Measurements from ENCODE around the gene ZNF730.

The ZNF730 gene

GRCh38 chr19:23098286-23098685 lies 18.5 kb upstream of the ZNF730 start:
- H3F3A ChIP-seq (ENCODE audit: control insufficient read depth, insufficient read depth): no peaks in the 10 kb centered on the region
- TF ChIP-seq EZH2phosphoT487 (IDR thresholded peaks at IDR 0.05; ENCODE audit: borderline replicate concordance, low read length) (no peak), CTCF (IDR thresholded peaks at IDR 0.05; ENCODE audit: low read depth, low read length, poor library complexity, severe bottlenecking) (no peak)
- H3K36me3 ChIP-seq (ENCODE audit: control insufficient read depth, low read length): peaks cover 85% of the 10 kb centered on the region
- H3K27ac ChIP-seq (ENCODE audit: low read depth, low read length): no peak overlapping the region
- no peaks in the 10 kb centered on the region for H3K9me2 ChIP-seq (replicated peaks; ENCODE audit: control insufficient read depth, low read length)
- no peaks in the 10 kb centered on the region for H3K27me3 ChIP-seq (ENCODE audit: control insufficient read depth, low read length)
- peaks cover 8% of the 10 kb centered on the region; the same call in 1 of the 2 replicates for H3K9me3 ChIP-seq (ENCODE audit: control insufficient read depth, insufficient read depth, low read length)
- no peaks in the 10 kb centered on the region for H3K4me1 ChIP-seq (ENCODE audit: control insufficient read depth, low read length)
- no peak overlapping the region for H3K4me3 ChIP-seq (ENCODE audit: low read length)
- no peak overlapping the region for H3K4me2 ChIP-seq (ENCODE audit: low read length)
- no peaks in the 10 kb centered on the region for H4K20me1 ChIP-seq (ENCODE audit: control insufficient read depth, insufficient read depth, low read depth, low read length)
- H3K79me2 ChIP-seq (ENCODE audit: control insufficient read depth, low read length): peaks cover 11% of the 10 kb centered on the region

GRCh38 chr19:23098988-23099387 lies 17.8 kb upstream of the ZNF730 start:
- H4K20me1 ChIP-seq (ENCODE audit: control insufficient read depth, insufficient read depth, low read depth, low read length): no peaks in the 10 kb centered on the region
- no peak overlapping the region for H3K4me2 ChIP-seq (ENCODE audit: low read length)
- TF ChIP-seq CTCF (IDR thresholded peaks at IDR 0.05; ENCODE audit: low read depth, low read length, poor library complexity, severe bottlenecking): no peak
- no peak for TF ChIP-seq EZH2phosphoT487 (IDR thresholded peaks at IDR 0.05; ENCODE audit: borderline replicate concordance, low read length)
- H3F3A ChIP-seq (ENCODE audit: control insufficient read depth, insufficient read depth): no peaks in the 10 kb centered on the region
- H3K27ac ChIP-seq (ENCODE audit: low read depth, low read length): no peak overlapping the region
- H3K27me3 ChIP-seq (ENCODE audit: control insufficient read depth, low read length): no peaks in the 10 kb centered on the region
- no peaks in the 10 kb centered on the region for H3K9me2 ChIP-seq (replicated peaks; ENCODE audit: control insufficient read depth, low read length)
- no peak overlapping the region for H3K4me3 ChIP-seq (ENCODE audit: low read length)
- peaks cover 8% of the 10 kb centered on the region; the same call in 1 of the 2 replicates for H3K9me3 ChIP-seq (ENCODE audit: control insufficient read depth, insufficient read depth, low read length)
- H3K4me1 ChIP-seq (ENCODE audit: control insufficient read depth, low read length): no peaks in the 10 kb centered on the region
- peaks cover 78% of the 10 kb centered on the region for H3K36me3 ChIP-seq (ENCODE audit: control insufficient read depth, low read length)
- peaks cover 5% of the 10 kb centered on the region; the same call in 1 of the 2 replicates for H3K79me2 ChIP-seq (ENCODE audit: control insufficient read depth, low read length)

- no peak overlapping the region for H3K4me3 ChIP-seq (ENCODE audit: low read length)
- H3K9me3 ChIP-seq (ENCODE audit: control insufficient read depth, insufficient read depth, low read length): peaks cover 8% of the 10 kb centered on the region; the same call in 1 of the 2 replicates
- no peaks in the 10 kb centered on the region for H3K4me1 ChIP-seq (ENCODE audit: control insufficient read depth, low read length)
- no peaks in the 10 kb centered on the region for H3K27me3 ChIP-seq (ENCODE audit: control insufficient read depth, low read length)
- H3K79me2 ChIP-seq (ENCODE audit: control insufficient read depth, low read length): peaks cover 4% of the 10 kb centered on the region; the same call in 1 of the 2 replicates
- H3K4me2 ChIP-seq (ENCODE audit: low read length): no peak overlapping the region
- no peak overlapping the region for H3K27ac ChIP-seq (ENCODE audit: low read depth, low read length)
- no peaks in the 10 kb centered on the region for H3K9me2 ChIP-seq (replicated peaks; ENCODE audit: control insufficient read depth, low read length)
- peaks cover 72% of the 10 kb centered on the region for H3K36me3 ChIP-seq (ENCODE audit: control insufficient read depth, low read length)
- no peaks in the 10 kb centered on the region for H4K20me1 ChIP-seq (ENCODE audit: control insufficient read depth, insufficient read depth, low read depth, low read length)
- no peaks in the 10 kb centered on the region for H3F3A ChIP-seq (ENCODE audit: control insufficient read depth, insufficient read depth)
- TF ChIP-seq CTCF (IDR thresholded peaks at IDR 0.05; ENCODE audit: low read depth, low read length, poor library complexity, severe bottlenecking): no peak
- TF ChIP-seq EZH2phosphoT487 (IDR thresholded peaks at IDR 0.05; ENCODE audit: borderline replicate concordance, low read length): no peak
Observed at GRCh38 chr19:23099966-23100365, 16.9 kb upstream of the ZNF730 start.

Measured in DOHH2 (cell line).